ENCODE data around the gene LGMN. TPM values are rescaled to one million over a fixed set of nuclear protein-coding genes. Genes with fewer than 3 reads are reported as not detected.
A peak's percentile ranks its signal among the peaks of the same experiment; 100 is the strongest.
"Not testable (repeated sequence)": the region's sequence is repeated elsewhere in the genome, so short reads cannot be mapped to it uniquely, and the experiment has no call there.

The LGMN gene
- total and polyA plus RNA-seq, 2 of the 13 experiments (the other 11 are each of a cell fraction or from before 2014, with no cell fraction given): 28.9 to 76.4 TPM

GRCh38 chr14:92680330-92680729 is 68.1 kb downstream of the LGMN start:
- intact Hi-C loops (cut with micrococcal nuclease; ENCODE audit: unreplicated experiment); H2AFZ ChIP-seq (ENCODE audit: low read length); POLR2A ChIA-PET; DNase-seq (ENCODE audit: low spot score); H3K4me2 ChIP-seq (ENCODE audit: low read depth, low read length); BruUV-seq (replicated peaks); H3K27ac ChIP-seq (ENCODE audit: extremely low read length, insufficient read depth, low read length); FAIRE-seq; CTCF ChIA-PET (ENCODE audit: low intra/inter-chr PET ratio, low total read pairs); H3K27me3 ChIP-seq (ENCODE audit: control insufficient read depth in 1 of 2, insufficient read depth in 2 of 2, low read length in 2 of 2); in situ Hi-C loops (cut with HindIII; ENCODE audit: extremely low pct_ligation_motif_present, low pct_unique_long_range_greater_than_20kb); H3K4me1 ChIP-seq (ENCODE audit: insufficient read depth, low read length); H3K4me3 ChIP-seq (replicated peaks in 1 of 3; ENCODE audit: insufficient read depth in 1 of 3, low read depth in 2 of 3, low read length in 3 of 3); H4K20me1 ChIP-seq (ENCODE audit: insufficient read depth, low read length); H3K9me3 ChIP-seq (ENCODE audit: low read length); ATAC-seq; H3K79me2 ChIP-seq (ENCODE audit: insufficient read depth, low read length); H3K9ac ChIP-seq (ENCODE audit: insufficient read depth, low read depth, low read length): not testable (repeated sequence)
- WGBS (ENCODE audit: low lambda C conversion rate): 91% methylated on average over 4 of the region's 4 CpGs
- peaks cover 9 to 19% of the 10 kb centered on the region in 2 experiments; a peak in 4 of 5 replicates for H3K36me3 ChIP-seq (replicated peaks in 1 of 2; ENCODE audit: control insufficient read depth in 1 of 2, insufficient read depth in 2 of 2, low read length in 2 of 2)
- peak; percentile 94 for TF ChIP-seq ZNF264 (CRISPR knock-in tag; IDR thresholded peaks at IDR 0.05)

DNA sequence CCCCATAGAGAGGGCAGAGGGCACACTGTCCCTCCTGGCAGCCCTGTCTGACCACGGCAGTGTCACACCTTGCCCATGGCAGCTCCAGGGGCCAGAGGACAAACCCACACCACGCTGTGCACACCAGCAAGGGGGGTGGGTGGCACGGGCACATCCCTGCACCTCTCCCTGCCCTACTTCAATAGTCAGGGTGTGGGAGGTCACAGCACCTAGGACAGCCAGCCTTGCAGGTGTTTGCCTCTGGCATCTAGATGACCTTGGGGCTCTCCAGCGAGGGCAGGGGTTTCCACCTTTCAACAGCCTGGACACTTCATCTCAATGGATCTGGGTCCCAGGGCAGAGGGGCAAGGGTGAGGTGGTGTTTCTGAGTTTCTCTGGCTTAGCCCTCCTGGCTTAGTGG is 69.2 kb downstream of the LGMN start:
- Histone ChIP-seq H3K9me3 (ENCODE audit: low read length) (no peaks in the 10 kb centered on the region), H3K36me3 (replicated peaks in 1 of 2; ENCODE audit: control insufficient read depth in 1 of 2, insufficient read depth in 2 of 2, low read length in 2 of 2) (peaks cover 8 to 19% of the 10 kb centered on the region in 2 experiments; a peak in 4 of 5 replicates), H2AFZ (ENCODE audit: low read length) (no peak overlapping the region), H4K20me1 (ENCODE audit: insufficient read depth, low read length) (0 out of 2 replicates have a peak, but pooled peaks cover 2% of the 10 kb centered on the region), H3K79me2 (ENCODE audit: insufficient read depth, low read length) (no peaks in the 10 kb centered on the region), H3K27ac (ENCODE audit: extremely low read length, insufficient read depth, low read length) (no peak overlapping the region), H3K4me3 (replicated peaks in 1 of 3; ENCODE audit: insufficient read depth in 1 of 3, low read depth in 2 of 3, low read length in 3 of 3) (no peak overlapping the region), H3K27me3 (ENCODE audit: control insufficient read depth in 1 of 2, insufficient read depth in 2 of 2, low read length in 2 of 2) (no peaks in the 10 kb centered on the region), H3K9ac (ENCODE audit: insufficient read depth, low read depth, low read length) (no peak overlapping the region), H3K4me2 (ENCODE audit: low read depth, low read length) (no peak overlapping the region), H3K4me1 (ENCODE audit: insufficient read depth, low read length) (no peaks in the 10 kb centered on the region)
- ChIA-PET CTCF (ENCODE audit: low intra/inter-chr PET ratio, low total read pairs) (no interaction called here), POLR2A (no interaction called here)
- FAIRE-seq (no peak), ATAC-seq (no peak), DNase-seq (ENCODE audit: low spot score) (no peak)
- no TSS peak for BruUV-seq (replicated peaks)
- in situ Hi-C loops (cut with HindIII; ENCODE audit: extremely low pct_ligation_motif_present, low pct_unique_long_range_greater_than_20kb) (no loop called here), intact Hi-C loops (cut with micrococcal nuclease; ENCODE audit: unreplicated experiment) (no loop called here)
- WGBS (ENCODE audit: low lambda C conversion rate): 88% methylated on average over 3 of the region's 4 CpGs
- no peak for TF ChIP-seq ZNF790 (CRISPR knock-in tag; IDR thresholded peaks at IDR 0.05; ENCODE audit: borderline replicate concordance)
- no peak for TF ChIP-seq CREB1 (IDR thresholded peaks at IDR 0.05)
- TF ChIP-seq CREB1 (CRISPR knock-in tag; IDR thresholded peaks at IDR 0.05): no peak
- TF ChIP-seq ZBTB33 (CRISPR knock-in tag; IDR thresholded peaks at IDR 0.05): no peak
- TF ChIP-seq ZNF350 (CRISPR knock-in tag; IDR thresholded peaks at IDR 0.05; ENCODE audit: borderline replicate concordance, low read depth): no peak
- no peak for TF ChIP-seq SOX13 (IDR thresholded peaks at IDR 0.05)
- TF ChIP-seq SOX13 (CRISPR knock-in tag; conservative IDR thresholded peaks at IDR 0.05 in 1 of 2, IDR thresholded peaks at IDR 0.05 in 1 of 2): no peak
- TF ChIP-seq ZNF75D (CRISPR knock-in tag; IDR thresholded peaks at IDR 0.05; ENCODE audit: borderline replicate concordance): no peak
- TF ChIP-seq MTF1 (CRISPR knock-in tag; IDR thresholded peaks at IDR 0.05): no peak
- TF ChIP-seq BRD4 (CRISPR knock-in tag; IDR thresholded peaks at IDR 0.05): no peak
- TF ChIP-seq TIGD3 (CRISPR knock-in tag; IDR thresholded peaks at IDR 0.05; ENCODE audit: borderline replicate concordance): no peak
- TF ChIP-seq CENPX (CRISPR knock-in tag; IDR thresholded peaks at IDR 0.05): no peak
- TF ChIP-seq SMC3 (IDR thresholded peaks at IDR 0.05; ENCODE audit: low read length): no peak
- TF ChIP-seq KLF6 (CRISPR knock-in tag; IDR thresholded peaks at IDR 0.05): no peak
- no peak for TF ChIP-seq BCL3 (CRISPR knock-in tag; IDR thresholded peaks at IDR 0.05)
